Lung (tissue), 12 donors: ENCODE measurements around the gene MLXIPL. TPM values are rescaled to one million over a fixed set of nuclear protein-coding genes. Genes with fewer than 3 reads are reported as not detected.

ENCODE experiments used
- ATAC-seq: fragments of 200-7000 bp; cut with Tn5 transposase; one replicate; pipeline ENCODE4 v1.9.1; 2020; ENCODE audit warnings: moderate number of reproducible peaks; ENCODE audit not compliant: insufficient read depth, low FRiP score
- DNase-seq, 3 donors: peaks; one replicate each; pipeline ENCODE4 v3.0.0-alpha.2; 2013 to 2017
- H3K27ac ChIP-seq, 2 donors: one replicate each; pipeline ENCODE4 v1.5.1; 2013; ENCODE audit warnings: mild to moderate bottlenecking in 2 of 2, moderate library complexity in 2 of 2, control low read depth in 1 of 2, inconsistent platforms in 1 of 2, low read depth in 1 of 2, low read length in 1 of 2
- H3K27me3 ChIP-seq, 3 donors: one replicate each; pipeline ENCODE4 v1.5.1; 2013; ENCODE audit warnings: low read length in 2 of 3; ENCODE audit not compliant: control insufficient read depth in 3 of 3, insufficient read depth in 3 of 3
- H3K36me3 ChIP-seq, 4 donors: one replicate each; pipeline ENCODE4 v1.5.1; 2013; ENCODE audit warnings: low read length in 4 of 4, mild to moderate bottlenecking in 1 of 4, moderate library complexity in 1 of 4; ENCODE audit not compliant: control insufficient read depth in 4 of 4, insufficient read depth in 4 of 4
- H3K4me1 ChIP-seq, 5 donors: one replicate each; pipeline ENCODE4 v1.5.1; 2013; ENCODE audit warnings: low read length in 5 of 5, mild to moderate bottlenecking in 2 of 5, moderate library complexity in 1 of 5; ENCODE audit not compliant: control insufficient read depth in 5 of 5, insufficient read depth in 5 of 5
- H3K4me3 ChIP-seq: one replicate; pipeline ENCODE4 v1.5.1; 2013; ENCODE audit warnings: mild to moderate bottlenecking, control low read depth, moderate library complexity
- H3K9ac ChIP-seq, 2 donors: one replicate each; pipeline ENCODE4 v1.5.1; 2013; ENCODE audit warnings: low read length in 2 of 2, control low read depth in 1 of 2; ENCODE audit not compliant: insufficient read depth in 1 of 2
- H3K9me3 ChIP-seq, 4 donors: one replicate each; pipeline ENCODE4 v1.5.1; 2013; ENCODE audit warnings: low read length in 3 of 4, mild to moderate bottlenecking in 1 of 4, moderate library complexity in 1 of 4; ENCODE audit not compliant: control insufficient read depth in 4 of 4, insufficient read depth in 3 of 4
- WGBS, 2 donors: extraction: QIAGEN DNeasy Blood & Tissue Kit; methylation state at CpG; one replicate each; pipeline ENCODE4 v1.1.7; 2013; 5-methylcytosine and 5-hydroxymethylcytosine counted together
- polyA plus RNA-seq, 2 donors: library from polyadenylated mRNA; stranded (reverse); fragments of 200-250 nt; gene quantifications; one replicate each; pipeline ENCODE4 v1.2.1, GENCODE V29; 2013
- total RNA-seq, 2 donors: library from RNA; depleted of rRNA in 1 of 2; stranded (reverse); fragments of >200 nt in 1 of 2; gene quantifications; one replicate each; pipeline ENCODE4 v1.2.1, GENCODE V29; 2014 to 2021
- TF ChIP-seq, protein P1 (sequence below): IDR thresholded peaks from 2 replicates; pipeline ENCODE4 v1.5.1; 2012; ENCODE audit warnings: mild to moderate bottlenecking; ENCODE audit errors: control extremely low read depth, extremely low read depth
- donor health status: control.
- donor health status: control.
- donor health status: Bipolar disorder and iron deficiency.
- donor health status: healthy.
- donor health status: DM: yes; HTN: yes; CAD: no.

The MLXIPL gene
- total and polyA plus RNA-seq, 4 donors: 1.3 to 16.1 (median 6.7) TPM

DNA sequence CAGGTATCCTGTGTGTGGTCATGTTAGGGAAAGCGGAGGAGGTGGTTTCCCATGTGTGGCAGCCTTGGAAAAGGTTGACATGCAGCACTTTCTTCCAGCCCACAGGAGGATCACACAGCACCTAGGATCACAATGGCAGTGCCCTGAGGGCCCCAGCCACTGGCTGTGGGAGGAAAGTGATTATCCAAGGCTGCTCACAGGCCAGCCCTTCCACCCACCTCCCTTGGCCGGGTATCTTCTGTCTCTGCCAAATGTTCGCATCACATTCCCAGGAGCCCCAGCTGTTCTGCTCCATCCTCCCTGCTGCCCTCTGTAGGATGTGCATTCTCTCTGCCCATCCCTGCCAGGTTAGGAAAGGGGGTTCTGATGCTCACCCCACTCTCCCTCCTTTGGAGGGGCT, 2.5 kb upstream of the MLXIPL start:
- no peaks in the 10 kb centered on the region for H3K36me3 ChIP-seq
- TF ChIP-seq, protein P1, sequence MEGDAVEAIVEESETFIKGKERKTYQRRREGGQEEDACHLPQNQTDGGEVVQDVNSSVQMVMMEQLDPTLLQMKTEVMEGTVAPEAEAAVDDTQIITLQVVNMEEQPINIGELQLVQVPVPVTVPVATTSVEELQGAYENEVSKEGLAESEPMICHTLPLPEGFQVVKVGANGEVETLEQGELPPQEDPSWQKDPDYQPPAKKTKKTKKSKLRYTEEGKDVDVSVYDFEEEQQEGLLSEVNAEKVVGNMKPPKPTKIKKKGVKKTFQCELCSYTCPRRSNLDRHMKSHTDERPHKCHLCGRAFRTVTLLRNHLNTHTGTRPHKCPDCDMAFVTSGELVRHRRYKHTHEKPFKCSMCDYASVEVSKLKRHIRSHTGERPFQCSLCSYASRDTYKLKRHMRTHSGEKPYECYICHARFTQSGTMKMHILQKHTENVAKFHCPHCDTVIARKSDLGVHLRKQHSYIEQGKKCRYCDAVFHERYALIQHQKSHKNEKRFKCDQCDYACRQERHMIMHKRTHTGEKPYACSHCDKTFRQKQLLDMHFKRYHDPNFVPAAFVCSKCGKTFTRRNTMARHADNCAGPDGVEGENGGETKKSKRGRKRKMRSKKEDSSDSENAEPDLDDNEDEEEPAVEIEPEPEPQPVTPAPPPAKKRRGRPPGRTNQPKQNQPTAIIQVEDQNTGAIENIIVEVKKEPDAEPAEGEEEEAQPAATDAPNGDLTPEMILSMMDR: no peak
- WGBS, 2 donors: 30 to 46% methylated on average over 3 of the region's 3 CpGs
- no peak overlapping the region for H3K27ac ChIP-seq
- H3K9ac ChIP-seq: no peak overlapping the region
- H3K4me1 ChIP-seq: peaks cover 0 to 12% (median 7%) of the 10 kb centered on the region in 5 donors
- ATAC-seq: no peak
- DNase-seq: no peak
- H3K4me3 ChIP-seq: no peak overlapping the region
- H3K27me3 ChIP-seq: peaks cover 4 to 46% (median 15%) of the 10 kb centered on the region in 3 donors
- H3K9me3 ChIP-seq: no peaks in the 10 kb centered on the region

DNA sequence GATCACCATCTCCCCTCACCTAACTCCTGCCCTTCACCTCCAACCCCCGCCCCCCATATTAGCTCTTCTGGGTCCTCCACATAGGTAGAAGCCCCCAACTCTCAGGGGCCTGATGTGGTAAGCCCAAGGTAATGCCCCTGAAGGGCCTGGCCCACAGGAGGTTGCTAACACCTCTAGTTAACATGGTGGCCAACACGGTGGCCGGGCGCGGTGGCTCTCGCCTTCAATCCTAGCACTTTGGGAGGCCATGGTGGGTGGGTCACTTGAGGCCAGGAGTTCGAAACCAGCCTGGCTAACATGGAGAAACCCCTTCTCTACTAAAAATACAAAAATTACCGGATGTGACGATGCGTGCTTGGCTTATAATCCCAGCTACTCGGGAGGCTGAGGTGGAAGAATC, 954 bp upstream of the MLXIPL start:
- no peak overlapping the region for H3K9ac ChIP-seq
- peaks cover 0 to 12% (median 7%) of the 10 kb centered on the region in 5 donors for H3K4me1 ChIP-seq
- no peak overlapping the region for H3K27ac ChIP-seq
- ATAC-seq (no peak), DNase-seq (no peak)
- TF ChIP-seq, protein P1: no peak
- H3K36me3 ChIP-seq: no peaks in the 10 kb centered on the region
- 92% methylated on average over 11 of the region's 11 CpGs for WGBS, 2 donors
- H3K27me3 ChIP-seq: peaks cover 4 to 49% (median 17%) of the 10 kb centered on the region in 3 donors
- no peaks in the 10 kb centered on the region for H3K9me3 ChIP-seq
- no peak overlapping the region for H3K4me3 ChIP-seq

DNA sequence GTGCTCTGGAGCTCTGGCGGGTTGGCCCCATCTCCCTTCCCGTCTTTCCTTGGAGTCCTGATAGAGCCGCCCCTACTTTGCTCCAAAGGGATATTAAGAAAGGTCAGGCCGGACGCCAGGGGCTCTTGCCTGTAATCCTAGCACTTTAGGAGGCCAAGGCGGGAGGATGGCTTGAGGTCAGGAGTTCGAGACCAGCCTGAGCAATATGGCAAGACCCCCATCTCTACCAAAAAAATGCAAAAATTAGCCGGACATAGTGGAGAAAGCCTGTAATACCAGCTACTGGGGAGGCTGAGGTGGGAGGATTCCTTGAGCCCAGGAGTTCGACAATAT, 313 bp upstream of the MLXIPL start:
- WGBS, 2 donors: 40 to 46% methylated on average over 9 of the region's 9 CpGs
- TF ChIP-seq, protein P1: no peak
- DNase-seq (no peak), ATAC-seq (no peak)
- no peaks in the 10 kb centered on the region for H3K36me3 ChIP-seq
- peaks cover 4 to 49% (median 17%) of the 10 kb centered on the region in 3 donors for H3K27me3 ChIP-seq
- H3K27ac ChIP-seq: no peak overlapping the region
- H3K9me3 ChIP-seq: no peaks in the 10 kb centered on the region
- H3K4me3 ChIP-seq: no peak overlapping the region
- H3K9ac ChIP-seq: no peak overlapping the region
- H3K4me1 ChIP-seq: peaks cover 0 to 12% (median 7%) of the 10 kb centered on the region in 5 donors
